ENCODE results near the gene SENP2. TPM values are rescaled to one million over a fixed set of nuclear protein-coding genes. Genes with fewer than 3 reads are reported as not detected.
A peak's percentile ranks its signal among the peaks of the same experiment; 100 is the strongest.
"Not testable (repeated sequence)": the region's sequence is repeated elsewhere in the genome, so short reads cannot be mapped to it uniquely, and the experiment has no call there.

The SENP2 gene
- total RNA-seq, 1 donor from 2014 or later: 24.2 TPM

DNA sequence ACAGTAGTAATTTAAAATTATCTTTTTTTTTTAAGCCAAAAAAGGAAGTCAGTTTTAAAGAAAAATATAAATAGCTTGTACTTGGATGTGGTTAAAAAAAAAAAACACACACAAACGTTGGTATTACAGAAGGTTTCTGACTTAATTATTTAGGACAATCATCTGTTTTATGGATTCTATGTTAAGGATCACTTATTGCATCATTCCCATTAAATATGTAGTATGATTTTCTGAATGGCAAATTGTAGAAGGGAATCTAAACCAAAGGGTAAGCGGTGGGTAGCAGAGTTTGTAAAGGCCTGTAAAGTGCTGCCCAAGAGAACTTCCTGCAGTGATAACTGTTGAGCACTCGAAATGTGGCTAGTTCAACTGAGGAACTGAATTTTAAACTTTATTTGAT lies 8.0 kb downstream of the SENP2 start:
- no peak for ATAC-seq

DNA sequence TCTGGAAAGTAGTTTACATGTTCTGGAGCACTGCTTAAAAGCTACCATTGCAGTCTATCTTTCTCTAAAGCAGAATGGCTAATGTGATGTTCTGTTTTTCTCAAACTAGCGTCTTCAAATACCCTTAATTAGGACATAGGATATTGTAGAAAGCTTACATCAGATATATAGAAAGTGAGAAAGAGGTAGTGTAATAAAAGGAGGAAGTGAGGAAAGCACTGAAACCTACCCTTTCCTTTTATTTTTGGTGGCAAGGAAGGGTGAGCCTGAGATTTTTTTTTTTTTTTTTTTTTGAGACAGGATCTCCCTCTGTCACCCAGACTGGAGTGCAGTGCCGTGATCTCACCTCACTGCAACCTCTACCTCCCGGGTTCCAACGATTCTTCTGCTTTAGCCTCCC lies 9.4 kb downstream of the SENP2 start:
- no peak for ATAC-seq

DNA sequence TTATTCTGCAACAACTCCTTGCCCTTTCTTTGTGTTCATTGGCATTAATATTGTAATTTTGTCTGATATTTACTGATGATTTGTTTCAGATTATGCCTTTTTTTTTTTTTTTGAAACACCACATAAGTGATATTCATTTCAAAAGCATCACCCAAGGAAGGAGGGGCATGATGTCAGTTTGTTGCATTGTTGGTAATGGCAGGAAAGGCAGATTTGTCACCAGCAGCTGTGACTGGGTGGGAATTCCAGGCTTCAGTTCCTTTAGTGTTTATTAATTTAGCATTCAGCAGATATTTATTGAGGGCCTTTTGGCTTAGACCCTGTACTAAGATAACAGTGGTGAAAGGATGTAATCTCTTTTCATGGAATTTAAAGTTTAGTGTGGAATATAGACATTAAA lies 19.5 kb downstream of the SENP2 start:
- ATAC-seq: no peak

DNA sequence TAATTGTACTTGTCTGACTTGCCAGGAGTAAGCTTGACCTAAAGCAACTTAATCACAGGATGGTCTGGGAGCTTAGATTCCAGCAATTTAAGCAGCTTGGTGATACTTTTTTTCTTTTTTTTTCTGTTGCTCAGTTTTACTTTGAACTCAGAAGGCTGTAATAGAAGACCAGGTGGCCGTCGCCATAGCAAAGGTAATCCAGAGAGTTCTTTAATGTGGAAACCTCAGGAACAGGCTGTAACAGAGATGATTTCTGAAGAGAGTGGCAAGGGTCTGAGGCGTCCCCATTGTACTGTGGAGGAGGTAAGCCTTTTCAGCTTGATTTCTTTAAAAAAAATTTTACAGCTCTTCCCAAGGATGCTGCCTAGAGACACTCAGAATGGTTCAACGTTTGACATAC lies 20.1 kb downstream of the SENP2 start:
- no peak for ATAC-seq

DNA sequence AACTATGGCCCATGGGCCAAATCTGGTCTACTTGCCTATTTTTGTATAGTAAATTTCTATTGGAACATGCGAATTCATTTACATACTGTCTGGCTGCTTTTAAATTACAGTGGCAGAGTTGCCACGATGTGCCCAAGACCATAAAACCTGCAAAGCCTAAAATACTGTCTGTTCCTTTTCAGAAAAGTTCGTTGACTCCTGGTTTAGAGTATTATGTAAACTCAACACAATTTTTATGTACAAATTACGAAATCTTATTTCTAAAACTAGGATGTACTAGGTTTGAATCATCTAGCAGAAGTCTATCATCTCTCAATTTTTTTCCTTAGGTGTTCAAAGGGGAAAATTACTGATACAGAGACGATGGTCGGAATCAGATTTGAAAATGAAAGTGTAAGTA lies 26.9 kb downstream of the SENP2 start:
- no peak for ATAC-seq

DNA sequence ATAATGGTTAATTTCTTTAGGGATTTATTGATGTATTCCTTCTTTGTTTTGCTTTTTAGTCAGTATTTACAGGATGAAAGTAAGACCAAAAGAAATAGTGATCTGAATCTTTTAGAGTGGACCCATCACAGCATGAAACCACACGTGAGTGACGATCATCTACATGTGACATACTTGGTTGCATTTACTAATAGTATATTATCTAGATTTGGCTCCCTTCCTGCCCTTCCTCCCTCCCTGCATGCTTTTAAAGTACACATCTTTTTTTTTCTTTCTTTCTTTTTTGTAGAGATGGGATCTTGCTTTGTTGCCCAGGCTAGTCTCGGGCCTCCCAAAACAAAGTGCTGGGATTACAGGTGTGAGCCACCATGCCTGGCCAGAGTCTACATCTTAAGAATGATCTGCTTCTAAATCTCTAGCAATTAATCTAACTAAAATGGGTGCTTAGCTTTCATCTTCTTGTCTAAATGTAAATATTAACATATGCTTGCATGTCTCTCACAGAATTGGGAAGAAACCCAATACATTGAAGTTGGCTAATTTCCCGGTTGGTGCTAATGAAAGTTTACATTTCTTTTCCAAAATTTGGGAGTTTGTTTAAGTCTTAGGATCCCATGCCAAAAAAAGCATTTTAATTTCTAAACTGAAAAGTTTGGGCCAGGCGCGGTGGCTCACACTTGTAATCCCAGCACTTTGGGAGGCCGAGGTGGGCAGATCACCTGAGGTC lies 38.0 kb downstream of the SENP2 start:
- no peak for ATAC-seq

DNA sequence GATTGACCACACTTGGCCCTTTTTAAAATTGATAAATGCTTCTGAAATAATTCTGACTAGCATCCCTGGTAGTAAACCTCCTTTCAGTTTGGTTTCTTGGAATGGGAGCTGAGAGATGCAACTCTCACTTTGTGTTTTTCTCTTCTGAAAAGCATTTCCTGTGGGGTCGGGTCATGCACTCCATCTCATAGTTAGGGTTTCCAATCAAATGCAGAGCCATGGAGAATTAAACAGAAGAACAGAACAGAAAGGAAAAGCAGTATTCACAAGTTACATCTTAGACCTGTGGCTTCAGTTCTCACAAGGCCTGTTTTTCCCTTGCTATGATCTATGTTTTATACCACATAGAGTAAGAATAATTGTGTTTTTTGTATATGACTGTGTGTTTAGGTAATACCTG lies 39.7 kb downstream of the SENP2 start:
- no peak for ATAC-seq

DNA sequence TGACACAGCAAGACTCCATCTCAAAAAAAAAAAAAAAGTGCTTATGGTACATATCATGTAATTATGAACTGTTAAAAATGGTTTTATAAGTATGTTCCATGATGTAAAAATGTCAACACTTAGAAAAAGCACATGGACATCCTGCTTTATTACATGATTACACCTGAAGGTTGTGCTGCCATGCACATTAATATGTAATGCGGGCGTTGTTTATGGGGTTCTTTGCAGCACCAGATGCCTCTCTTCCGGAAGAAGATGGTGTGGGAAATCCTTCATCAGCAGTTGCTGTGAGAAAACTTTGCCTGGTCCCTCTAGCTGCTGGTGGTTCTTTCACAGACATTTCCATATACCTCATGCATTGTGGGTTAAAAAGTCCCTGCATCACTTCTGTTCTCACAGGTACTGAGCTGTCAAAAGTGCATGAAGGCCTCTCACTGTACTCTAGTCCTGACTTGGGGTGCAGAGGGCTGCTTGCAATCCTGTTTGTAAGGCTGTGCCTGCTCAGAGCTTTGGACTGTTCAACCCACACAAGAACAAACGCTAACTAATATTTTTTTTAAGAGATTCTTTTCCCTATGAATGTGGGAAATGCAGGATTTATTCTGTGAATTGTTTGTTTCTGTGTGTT lies 43.6 kb downstream of the SENP2 start:
- no peak for ATAC-seq

DNA sequence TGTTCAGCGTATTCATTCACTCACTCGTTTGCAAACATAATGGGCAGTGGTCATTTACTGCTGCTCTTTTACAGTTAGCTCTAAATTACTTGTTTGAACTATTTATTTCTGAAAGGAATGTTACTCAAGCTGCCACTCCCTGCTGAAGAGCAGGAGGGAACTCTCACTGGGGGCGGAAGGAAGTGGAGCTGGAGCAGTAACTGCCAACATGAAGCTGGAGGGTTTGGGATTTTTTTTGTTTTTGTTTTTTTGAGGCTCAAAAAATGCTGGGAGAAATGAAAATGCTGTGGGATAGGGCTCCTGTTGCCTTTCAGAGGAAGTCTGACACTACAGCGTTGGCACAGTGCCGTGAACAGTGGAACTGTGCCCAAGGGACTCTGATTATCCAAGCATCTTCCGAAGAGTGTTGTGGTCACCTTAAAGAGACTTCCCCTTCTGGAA lies 44.1 kb downstream of the SENP2 start:
- no peak for ATAC-seq

DNA sequence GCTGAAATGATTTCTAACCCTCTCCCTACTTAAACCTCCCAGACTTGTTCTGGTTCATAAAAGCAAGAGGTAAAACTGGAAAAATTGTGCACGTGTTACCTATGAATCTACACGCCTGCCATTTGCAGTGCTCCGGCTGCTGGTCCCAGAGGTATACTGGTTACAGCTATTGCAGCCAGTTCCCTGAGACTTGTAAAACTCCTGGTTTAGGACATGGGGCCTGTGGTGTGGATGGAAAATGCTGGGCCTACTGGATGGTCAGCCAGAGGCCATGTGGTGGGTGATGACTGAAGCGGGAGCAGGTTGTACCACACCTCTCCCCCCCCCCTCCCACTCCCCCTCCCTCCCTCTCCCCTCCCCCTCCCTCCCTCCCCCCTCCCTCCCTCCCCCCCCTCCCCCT lies 45.0 kb downstream of the SENP2 start:
- no peak for ATAC-seq

DNA sequence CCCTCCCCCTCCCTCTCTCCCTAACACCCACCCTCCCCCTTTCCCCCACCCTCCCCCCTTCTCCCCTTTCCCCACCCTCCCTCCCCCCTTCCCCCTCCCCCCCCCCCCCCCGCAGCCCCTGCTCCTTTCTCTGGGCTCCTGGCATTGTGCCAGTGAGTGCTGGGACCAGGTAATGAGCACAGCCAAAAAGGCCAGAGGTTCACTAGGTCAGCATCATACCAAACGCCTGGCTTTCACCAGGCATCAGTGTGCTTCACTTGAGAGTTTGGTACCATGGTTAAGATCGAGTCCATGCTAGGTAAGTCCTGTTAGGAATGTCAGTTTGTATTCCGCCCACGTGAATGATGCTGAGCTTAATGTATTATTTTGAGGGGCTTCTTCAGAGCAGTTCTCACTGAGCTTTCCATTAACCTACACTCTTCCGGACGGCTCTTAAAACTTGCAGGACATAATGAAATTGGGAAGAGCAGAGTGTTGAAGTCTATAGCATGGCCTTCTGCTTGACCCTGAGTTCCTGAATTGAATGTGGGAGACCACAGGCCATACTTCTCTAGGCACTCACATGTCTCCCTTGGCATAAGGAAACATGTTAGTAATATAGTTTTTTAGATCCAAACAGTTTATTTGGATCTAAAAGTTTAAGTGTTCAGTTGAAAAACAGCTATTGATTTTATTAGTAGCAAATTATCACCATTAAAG lies 45.6 kb downstream of the SENP2 start:
- ATAC-seq: no peak

DNA sequence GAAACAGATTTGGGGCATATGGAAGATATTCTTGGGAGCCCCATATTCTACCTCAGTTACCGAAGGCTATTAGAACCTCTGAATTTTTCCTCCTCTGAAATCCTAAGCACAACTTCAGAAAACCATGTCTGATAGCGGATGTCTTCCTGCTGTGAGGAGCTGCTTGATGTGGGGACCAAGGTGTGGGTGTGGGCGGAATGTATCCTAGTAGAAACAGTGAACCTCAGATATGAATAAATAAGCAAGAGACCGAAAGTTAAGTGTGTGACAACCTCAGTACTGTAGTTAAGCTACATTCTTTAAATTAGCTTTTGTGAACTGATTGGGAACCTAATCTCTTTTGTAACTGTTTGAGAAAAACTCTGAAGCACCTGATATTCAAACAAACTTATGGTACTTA lies 46.9 kb downstream of the SENP2 start:
- no peak for ATAC-seq

DNA sequence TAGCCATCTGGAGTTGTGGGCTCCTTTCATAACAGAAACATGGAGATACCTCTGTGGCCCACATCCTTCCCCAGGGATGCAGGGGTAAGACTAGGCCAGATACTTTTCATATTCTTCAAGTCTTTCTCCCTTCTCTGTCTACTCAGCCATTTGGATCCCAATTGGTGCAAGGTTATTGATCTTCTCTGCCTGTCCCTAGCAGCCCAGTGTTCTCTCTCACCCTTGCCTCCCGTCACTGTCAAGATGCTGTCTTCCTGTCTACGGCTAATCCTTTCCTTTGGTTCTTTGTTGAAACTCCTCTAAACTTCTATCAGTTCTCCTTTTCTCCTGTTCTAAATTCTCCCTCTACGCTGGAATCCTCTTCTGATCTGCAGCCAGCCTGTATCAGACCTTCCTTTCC lies 51.3 kb downstream of the SENP2 start:
- ATAC-seq: no peak

DNA sequence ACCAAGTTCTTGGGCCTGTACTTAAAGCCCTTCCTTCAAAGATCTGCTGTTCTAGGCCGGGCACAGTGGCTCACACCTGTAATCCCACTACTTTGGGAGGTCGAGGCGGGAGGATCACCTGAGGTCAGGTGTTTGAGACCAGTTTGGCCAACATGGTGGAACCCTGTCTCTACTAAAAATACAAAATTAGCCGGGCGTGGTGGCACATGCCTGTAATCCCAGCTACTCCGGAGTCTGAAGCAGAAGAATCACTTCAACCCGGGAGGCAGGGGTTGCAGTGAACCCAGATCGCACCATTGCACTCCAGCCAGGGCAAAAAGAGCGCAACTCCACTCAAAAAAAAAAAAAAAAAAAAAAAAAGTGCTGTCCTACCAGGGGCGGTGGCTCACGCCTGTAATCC lies 52.6 kb downstream of the SENP2 start:
- not testable (repeated sequence) for ATAC-seq

DNA sequence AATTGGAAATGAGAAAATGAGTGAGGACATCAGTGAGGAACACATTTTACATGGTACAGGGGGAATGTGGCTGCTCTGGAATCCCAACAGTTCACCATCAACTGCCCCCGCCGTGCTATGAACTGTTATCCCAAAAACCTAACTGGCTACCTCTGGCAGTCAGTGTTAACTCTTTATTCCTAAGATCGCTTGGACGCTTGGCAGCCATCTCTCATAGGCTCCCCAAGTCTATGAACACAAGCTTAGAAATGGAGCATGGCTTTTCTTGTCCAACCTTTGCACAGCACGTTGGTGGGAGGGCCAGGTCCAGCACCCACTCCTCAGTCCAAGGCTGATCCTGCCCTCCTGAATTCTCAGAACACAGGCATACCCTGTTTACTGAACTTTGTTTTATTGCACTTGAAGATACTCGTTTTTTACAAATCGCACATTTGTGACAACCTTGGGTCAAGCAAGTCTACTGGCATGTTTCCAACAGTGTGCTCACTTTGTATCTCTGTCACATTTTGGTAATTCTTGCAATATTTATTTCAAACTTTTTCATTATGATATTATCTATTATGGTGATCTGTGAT lies 53.6 kb downstream of the SENP2 start:
- no peak for ATAC-seq

DNA sequence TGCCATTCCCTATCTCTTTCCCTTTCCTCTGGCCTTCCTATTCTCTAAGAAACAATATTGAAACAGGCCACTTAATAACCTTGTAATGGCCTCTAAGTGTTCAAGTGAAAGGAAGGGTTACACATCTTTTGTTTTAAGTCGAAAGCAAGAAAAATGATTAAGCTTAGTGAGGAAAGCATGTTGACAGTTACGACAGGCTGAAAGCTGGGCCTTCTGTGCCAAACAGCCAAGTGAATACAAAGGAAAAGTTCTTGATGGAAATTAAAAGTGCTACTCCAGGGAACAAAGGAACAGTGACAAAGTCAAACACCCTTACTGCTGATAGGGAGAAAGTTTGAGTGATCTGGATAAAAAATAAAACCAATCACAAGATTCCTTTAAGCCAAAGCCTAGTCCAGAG lies 54.2 kb downstream of the SENP2 start:
- ATAC-seq: no peak

DNA sequence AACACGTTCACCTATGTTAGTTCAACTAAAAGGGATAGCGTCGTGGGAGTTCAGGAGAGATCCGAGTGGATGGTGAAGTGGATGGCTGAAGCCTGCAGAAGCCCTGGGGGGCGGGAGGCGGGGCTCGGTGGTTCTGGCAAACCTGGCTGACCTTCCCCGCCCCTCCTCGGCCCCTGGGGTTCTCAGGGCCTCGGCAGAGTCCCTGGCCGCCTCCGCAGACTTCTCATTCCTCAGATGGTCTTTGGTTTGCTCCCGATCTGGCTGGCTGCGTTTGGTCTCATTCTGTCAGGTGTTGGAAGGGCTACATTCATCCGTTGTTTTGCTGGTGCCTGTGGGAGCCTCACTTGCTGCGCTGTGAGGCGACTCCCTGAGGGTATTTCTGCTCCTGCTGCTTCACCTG lies 59.1 kb downstream of the SENP2 start:
- ATAC-seq: not testable (repeated sequence)

DNA sequence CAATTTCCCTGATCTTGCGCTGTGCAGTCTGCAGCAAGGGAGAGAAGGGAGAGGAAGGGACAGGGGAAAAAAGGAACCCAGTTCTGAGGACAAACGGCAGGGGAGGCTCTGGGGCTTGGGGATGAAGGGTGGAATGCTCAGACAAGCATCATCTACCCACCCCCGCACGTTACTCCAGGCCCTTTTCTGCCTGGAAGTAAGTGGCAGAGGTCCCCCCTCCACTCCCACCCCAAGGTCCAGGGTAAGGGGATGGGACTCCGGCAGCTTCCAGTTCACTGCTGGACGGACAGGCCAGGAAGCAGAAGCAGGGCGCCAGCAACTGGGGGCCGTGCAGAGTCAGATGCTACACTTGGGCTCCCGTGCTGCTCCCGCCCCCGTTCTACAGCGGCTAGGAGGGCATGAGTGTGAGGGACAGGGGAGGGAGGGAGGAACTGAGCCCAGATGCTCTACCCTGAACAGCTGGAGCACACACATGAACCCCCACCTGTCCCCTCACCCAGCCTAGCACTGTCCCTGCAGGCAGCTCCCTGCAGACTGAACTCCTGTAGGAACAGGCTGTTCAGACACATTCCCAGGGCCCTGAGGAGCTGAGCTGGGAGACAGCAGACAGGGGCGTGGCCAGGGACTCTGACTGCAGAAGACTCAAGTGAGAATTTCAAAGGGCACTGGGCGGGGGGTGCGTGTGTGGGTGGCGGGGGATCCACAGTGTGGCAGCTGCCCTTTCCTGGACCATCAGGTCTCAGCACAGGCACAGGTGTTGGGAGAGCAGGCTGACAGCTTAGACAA lies 59.7 kb downstream of the SENP2 start:
- peak; percentile 20 for ATAC-seq

DNA sequence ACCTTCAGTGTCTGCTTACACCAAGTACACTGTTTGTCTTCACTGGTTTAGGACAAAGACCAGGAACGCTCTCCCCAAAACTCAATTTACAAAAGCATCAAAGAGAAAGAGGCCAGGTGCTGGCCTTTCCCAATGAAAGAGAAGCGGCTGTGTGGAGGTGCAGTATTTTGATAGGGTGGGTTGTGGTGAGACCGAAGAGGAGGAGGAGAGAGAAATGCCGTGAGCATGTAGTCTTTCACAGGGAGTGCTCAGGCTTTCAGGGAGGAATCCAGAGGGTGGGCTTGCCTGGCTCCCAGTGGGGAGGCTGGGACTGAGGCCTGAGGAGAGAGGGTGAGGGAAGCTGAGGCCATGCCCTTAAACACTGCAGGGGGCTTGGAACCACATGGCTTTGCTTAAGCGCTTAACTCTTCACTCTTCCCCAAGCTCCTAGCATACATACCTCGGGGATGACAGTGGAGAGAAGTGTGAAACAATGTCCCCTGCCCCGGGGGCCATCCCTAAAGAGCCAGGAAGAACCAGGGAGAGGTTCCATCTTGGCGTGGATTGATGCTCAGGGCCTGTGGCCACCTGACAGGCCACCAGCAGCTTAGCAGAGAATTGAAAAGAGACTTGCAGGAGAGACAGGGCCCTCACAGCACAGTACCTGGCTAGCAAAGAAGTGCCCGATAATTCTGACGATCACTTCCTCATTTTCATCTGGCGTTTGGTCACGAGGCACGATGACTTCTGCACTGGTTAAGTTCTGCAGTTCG lies 60.5 kb downstream of the SENP2 start:
- ATAC-seq: no peak

DNA sequence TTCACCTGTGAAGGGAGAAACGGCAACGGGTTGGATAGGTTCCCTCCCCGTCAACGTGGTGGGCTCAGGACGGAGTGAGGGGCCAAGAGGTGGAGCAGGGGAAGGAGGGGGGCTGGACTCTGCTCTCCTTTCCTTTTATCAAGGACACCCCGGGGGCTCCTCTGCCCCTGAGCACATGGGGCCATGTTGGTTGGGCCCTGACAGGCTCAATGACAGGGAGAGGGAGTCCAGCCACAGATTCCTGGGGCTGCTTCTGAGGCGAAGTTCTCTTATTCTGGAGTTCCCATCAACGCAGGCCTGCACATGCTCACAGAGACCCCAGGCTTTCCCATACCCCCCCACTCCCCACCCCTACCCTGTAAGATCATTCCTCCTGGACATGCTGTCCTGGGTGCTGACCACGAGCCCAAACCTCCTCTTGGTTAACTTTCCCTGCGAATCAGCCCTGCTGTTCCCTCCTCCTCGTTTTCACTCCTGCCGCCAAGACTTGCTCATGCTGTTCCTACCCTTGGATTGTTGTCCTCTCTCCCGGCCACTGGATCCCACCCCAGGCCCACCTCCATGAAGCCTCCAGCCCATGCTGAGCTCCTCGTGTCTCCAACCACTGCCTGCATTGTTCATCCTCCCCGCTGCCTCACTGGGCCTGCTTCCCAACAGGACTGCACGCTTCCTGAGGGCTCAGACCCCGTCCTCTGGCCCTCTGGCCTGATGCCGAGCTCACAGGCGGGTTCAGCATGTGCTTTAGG lies 61.2 kb downstream of the SENP2 start:
- peak; percentile 7 for ATAC-seq

DNA sequence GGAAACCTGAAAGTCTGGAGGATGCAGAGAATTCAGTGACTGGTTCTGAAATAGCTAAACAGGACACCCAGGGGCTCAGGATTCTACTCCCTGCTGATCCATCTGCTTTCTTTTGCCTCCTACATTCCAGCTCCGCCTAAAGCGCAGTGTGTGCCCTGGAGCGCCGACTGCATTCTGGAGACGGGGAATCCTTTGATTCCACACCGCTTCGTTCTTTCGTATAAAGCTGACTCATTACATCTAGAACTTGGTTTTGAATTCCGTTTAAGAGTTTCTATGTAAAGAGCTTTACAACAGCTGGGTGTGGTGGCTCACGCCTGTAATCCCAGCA lies 61.8 kb downstream of the SENP2 start:
- ATAC-seq: no peak
